K562 (cell line): ENCODE data around the gene FARSA. TPM values are rescaled to one million over a fixed set of nuclear protein-coding genes. Genes with fewer than 3 reads are reported as not detected.

Experiments
- JUN ChIP-seq, 2 experiments: sonication (generic) in 1 of 2; formaldehyde crosslinking in 1 of 2; IDR thresholded peaks; 2 replicates each; pipeline versions ENCODE4 v1.6.1 to v1.8.0; 2012 to 2022; ENCODE audit warnings: borderline replicate concordance in 2 of 2, mild to moderate bottlenecking in 2 of 2, improper control_type of control experiment in 1 of 2, low read depth in 1 of 2, low read length in 1 of 2, missing genetic modification reagents in 1 of 2
- TGIF2 ChIP-seq: sonication (generic); formaldehyde crosslinking; IDR thresholded peaks from 2 replicates; pipeline ENCODE4 v1.8.1; 2022; ENCODE audit warnings: mild to moderate bottlenecking, missing genetic modification reagents, moderate library complexity
- polyA plus RNA-seq, 8 experiments: library from polyadenylated mRNA; depleted of rRNA in 4 of 8; stranded (reverse) in 5 of 8; unstranded in 3 of 8; fragments of >200 nt; fragmentation: Nextera tagmentation in 2 of 8; fragmentation: Illumina TruSeq in 1 of 8; extraction: Ambion mirVana in 2 of 8; extraction: Trizol in 1 of 8; gene quantifications; 2 replicates each; pipeline versions ENCODE4 v1.2.1 to v1.2.3, GENCODE V29; 2011 to 2014; ENCODE audit warnings: inconsistent platforms in 1 of 8, missing spikeins in 1 of 8
- total RNA-seq, 7 experiments: library from RNA; depleted of rRNA in 6 of 7; stranded (reverse); fragments of >200 nt in 6 of 7; fragmentation: Illumina TruSeq in 2 of 7; extraction: Trizol in 2 of 7; gene quantifications; 2 replicates each; pipeline versions ENCODE4 v1.2.1 to v1.2.3, GENCODE V29; 2011 to 2021; ENCODE audit warnings: low replicate concordance in 1 of 7
- TF ChIP-seq, protein P1 (sequence below): fragments of 200-600 bp; sonication (generic); IDR thresholded peaks from one replicate; pipeline ENCODE4 v1.6.1; 2012; ENCODE audit warnings: mild to moderate bottlenecking, low read depth, low read length, inconsistent platforms

Gene FARSA
- total and polyA plus RNA-seq, 9 of the 15 experiments (the other 6 are each of a cell fraction or from before 2014, with no cell fraction given): 25.2 to 237 (median 89.6) TPM

DNA sequence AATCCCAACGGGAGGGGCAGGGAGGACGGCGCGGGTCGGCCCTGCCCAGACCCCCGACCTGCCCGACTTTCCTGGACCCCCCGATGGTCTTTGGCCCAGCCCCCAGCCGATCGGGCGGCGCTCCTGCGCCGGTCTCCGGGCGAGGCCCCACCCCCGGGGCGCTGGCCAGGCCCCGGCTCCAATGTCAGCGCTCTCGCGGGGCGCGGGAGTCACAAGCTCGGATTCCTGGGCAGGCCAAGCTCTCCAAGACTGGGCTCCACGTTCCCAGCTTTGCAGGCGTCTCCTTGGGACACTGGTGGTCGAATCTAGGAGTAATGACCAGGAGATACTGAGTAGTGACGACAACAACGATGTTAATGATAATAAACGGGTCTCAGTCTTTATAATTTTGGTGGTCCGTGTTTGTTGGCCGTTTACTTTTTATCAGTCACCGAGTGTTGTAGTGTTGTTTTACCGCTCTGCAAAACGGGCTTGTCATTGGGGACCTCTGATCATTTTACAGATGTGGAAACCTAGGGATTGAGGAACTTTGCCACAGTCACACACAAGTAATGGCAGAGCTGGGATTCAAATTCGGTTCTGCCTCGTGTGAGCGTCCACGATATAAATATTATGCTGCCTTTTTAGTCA is 12.7 kb upstream of the FARSA start (continued):
- TF ChIP-seq, protein P1, sequence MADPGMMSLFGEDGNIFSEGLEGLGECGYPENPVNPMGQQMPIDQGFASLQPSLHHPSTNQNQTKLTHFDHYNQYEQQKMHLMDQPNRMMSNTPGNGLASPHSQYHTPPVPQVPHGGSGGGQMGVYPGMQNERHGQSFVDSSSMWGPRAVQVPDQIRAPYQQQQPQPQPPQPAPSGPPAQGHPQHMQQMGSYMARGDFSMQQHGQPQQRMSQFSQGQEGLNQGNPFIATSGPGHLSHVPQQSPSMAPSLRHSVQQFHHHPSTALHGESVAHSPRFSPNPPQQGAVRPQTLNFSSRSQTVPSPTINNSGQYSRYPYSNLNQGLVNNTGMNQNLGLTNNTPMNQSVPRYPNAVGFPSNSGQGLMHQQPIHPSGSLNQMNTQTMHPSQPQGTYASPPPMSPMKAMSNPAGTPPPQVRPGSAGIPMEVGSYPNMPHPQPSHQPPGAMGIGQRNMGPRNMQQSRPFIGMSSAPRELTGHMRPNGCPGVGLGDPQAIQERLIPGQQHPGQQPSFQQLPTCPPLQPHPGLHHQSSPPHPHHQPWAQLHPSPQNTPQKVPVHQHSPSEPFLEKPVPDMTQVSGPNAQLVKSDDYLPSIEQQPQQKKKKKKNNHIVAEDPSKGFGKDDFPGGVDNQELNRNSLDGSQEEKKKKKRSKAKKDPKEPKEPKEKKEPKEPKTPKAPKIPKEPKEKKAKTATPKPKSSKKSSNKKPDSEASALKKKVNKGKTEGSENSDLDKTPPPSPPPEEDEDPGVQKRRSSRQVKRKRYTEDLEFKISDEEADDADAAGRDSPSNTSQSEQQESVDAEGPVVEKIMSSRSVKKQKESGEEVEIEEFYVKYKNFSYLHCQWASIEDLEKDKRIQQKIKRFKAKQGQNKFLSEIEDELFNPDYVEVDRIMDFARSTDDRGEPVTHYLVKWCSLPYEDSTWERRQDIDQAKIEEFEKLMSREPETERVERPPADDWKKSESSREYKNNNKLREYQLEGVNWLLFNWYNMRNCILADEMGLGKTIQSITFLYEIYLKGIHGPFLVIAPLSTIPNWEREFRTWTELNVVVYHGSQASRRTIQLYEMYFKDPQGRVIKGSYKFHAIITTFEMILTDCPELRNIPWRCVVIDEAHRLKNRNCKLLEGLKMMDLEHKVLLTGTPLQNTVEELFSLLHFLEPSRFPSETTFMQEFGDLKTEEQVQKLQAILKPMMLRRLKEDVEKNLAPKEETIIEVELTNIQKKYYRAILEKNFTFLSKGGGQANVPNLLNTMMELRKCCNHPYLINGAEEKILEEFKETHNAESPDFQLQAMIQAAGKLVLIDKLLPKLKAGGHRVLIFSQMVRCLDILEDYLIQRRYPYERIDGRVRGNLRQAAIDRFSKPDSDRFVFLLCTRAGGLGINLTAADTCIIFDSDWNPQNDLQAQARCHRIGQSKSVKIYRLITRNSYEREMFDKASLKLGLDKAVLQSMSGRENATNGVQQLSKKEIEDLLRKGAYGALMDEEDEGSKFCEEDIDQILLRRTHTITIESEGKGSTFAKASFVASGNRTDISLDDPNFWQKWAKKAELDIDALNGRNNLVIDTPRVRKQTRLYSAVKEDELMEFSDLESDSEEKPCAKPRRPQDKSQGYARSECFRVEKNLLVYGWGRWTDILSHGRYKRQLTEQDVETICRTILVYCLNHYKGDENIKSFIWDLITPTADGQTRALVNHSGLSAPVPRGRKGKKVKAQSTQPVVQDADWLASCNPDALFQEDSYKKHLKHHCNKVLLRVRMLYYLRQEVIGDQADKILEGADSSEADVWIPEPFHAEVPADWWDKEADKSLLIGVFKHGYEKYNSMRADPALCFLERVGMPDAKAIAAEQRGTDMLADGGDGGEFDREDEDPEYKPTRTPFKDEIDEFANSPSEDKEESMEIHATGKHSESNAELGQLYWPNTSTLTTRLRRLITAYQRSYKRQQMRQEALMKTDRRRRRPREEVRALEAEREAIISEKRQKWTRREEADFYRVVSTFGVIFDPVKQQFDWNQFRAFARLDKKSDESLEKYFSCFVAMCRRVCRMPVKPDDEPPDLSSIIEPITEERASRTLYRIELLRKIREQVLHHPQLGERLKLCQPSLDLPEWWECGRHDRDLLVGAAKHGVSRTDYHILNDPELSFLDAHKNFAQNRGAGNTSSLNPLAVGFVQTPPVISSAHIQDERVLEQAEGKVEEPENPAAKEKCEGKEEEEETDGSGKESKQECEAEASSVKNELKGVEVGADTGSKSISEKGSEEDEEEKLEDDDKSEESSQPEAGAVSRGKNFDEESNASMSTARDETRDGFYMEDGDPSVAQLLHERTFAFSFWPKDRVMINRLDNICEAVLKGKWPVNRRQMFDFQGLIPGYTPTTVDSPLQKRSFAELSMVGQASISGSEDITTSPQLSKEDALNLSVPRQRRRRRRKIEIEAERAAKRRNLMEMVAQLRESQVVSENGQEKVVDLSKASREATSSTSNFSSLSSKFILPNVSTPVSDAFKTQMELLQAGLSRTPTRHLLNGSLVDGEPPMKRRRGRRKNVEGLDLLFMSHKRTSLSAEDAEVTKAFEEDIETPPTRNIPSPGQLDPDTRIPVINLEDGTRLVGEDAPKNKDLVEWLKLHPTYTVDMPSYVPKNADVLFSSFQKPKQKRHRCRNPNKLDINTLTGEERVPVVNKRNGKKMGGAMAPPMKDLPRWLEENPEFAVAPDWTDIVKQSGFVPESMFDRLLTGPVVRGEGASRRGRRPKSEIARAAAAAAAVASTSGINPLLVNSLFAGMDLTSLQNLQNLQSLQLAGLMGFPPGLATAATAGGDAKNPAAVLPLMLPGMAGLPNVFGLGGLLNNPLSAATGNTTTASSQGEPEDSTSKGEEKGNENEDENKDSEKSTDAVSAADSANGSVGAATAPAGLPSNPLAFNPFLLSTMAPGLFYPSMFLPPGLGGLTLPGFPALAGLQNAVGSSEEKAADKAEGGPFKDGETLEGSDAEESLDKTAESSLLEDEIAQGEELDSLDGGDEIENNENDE: no peak
- no peak for TF ChIP-seq JUN (IDR thresholded peaks at IDR 0.05; ENCODE audit: borderline replicate concordance, low read depth, low read length)
- TF ChIP-seq JUN (CRISPR knock-in tag; IDR thresholded peaks at IDR 0.05; ENCODE audit: borderline replicate concordance): no peak
- TF ChIP-seq TGIF2: no peak
